Stimulated activated naive CD8-positive, alpha-beta T cell treated with anti-CD3 and anti-CD28 coated beads, Interleukin-15, Interleukin-2, amounts not matched to agents 100 U/mL and 50 U/mL, for 24 hours (primary cell): Measurements from ENCODE around the gene KDSR.
A peak's percentile ranks its signal among the peaks of the same experiment; 100 is the strongest.

Experiments
- ATAC-seq: fragments of 150-1000 bp; cut with Tn5 transposase; one replicate; pipeline ENCODE4 v1.10.0; 2021
- DNase-seq: peaks from one replicate; pipeline ENCODE4 v3.0.0; 2021

KDSR gene

GRCh38 chr18:63303547-63303946 is 63.5 kb downstream of the KDSR start:
- no peak for ATAC-seq
- no peak for DNase-seq

GRCh38 chr18:63302636-63303405 is 64.2 kb downstream of the KDSR start:
- ATAC-seq (peak; percentile 75), DNase-seq (no peak)

GRCh38 chr18:63302220-63302619 is 64.8 kb downstream of the KDSR start:
- ATAC-seq: no peak

GRCh38 chr18:63301434-63301833 is 65.6 kb downstream of the KDSR start:
- peak; percentile 41 for ATAC-seq
- DNase-seq: no peak

More at GRCh38 chr18:63302220-63302619, 64.8 kb downstream of the KDSR start:
- DNase-seq: no peak

- ATAC-seq (peak; percentile 58), DNase-seq (peak; percentile 44)
These were observed 66.9 kb downstream of the KDSR start for GRCh38 chr18:63299837-63300745.

- DNase-seq (peak; percentile 36), ATAC-seq (no peak)
These were observed 68.3 kb downstream of the KDSR start for GRCh38 chr18:63298400-63299365.

- ATAC-seq: no peak
These were observed 69.2 kb downstream of the KDSR start for GRCh38 chr18:63297687-63298399.

GRCh38 chr18:63293935-63294334 is 73.1 kb downstream of the KDSR start:
- DNase-seq: no peak

More at GRCh38 chr18:63297687-63298399, 69.2 kb downstream of the KDSR start:
- no peak for DNase-seq

GRCh38 chr18:63292831-63293683 is 73.9 kb downstream of the KDSR start:
- DNase-seq: peak; percentile 49

More at GRCh38 chr18:63293935-63294334, 73.1 kb downstream of the KDSR start:
- no peak for ATAC-seq

DNA sequence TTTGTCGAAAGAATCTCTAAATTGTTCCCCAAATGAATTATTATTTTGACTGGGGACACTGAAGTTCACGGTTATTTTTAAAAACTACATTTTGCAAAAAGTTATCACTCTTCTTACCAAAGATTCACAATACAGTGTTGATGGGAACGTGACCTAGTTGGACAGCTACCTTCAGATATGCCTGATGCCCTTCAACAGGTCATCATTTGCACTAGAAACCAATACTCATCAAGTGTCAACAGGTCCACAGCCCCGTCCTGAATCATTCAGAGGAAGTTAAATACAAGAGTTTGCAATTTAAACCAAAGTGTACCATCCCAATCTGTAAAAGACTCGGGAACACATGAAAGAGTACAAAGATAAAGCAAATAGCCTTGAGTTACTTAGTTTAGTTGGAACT is 75.7 kb downstream of the KDSR start:
- ATAC-seq: no peak

More at GRCh38 chr18:63292831-63293683, 73.9 kb downstream of the KDSR start:
- ATAC-seq: peak; percentile 70

GRCh38 chr18:63290821-63291200 is 76.2 kb downstream of the KDSR start:
- peak; percentile 75 for ATAC-seq
- DNase-seq: no peak

More for the DNA sequence above, 75.7 kb downstream of the KDSR start:
- no peak for DNase-seq

- peak; percentile 4 for ATAC-seq
These were observed 76.7 kb downstream of the KDSR start for GRCh38 chr18:63290166-63290820.

GRCh38 chr18:63288311-63288710 is 78.7 kb downstream of the KDSR start:
- DNase-seq (no peak), ATAC-seq (no peak)

More at GRCh38 chr18:63290166-63290820, 76.7 kb downstream of the KDSR start:
- no peak for DNase-seq

DNA sequence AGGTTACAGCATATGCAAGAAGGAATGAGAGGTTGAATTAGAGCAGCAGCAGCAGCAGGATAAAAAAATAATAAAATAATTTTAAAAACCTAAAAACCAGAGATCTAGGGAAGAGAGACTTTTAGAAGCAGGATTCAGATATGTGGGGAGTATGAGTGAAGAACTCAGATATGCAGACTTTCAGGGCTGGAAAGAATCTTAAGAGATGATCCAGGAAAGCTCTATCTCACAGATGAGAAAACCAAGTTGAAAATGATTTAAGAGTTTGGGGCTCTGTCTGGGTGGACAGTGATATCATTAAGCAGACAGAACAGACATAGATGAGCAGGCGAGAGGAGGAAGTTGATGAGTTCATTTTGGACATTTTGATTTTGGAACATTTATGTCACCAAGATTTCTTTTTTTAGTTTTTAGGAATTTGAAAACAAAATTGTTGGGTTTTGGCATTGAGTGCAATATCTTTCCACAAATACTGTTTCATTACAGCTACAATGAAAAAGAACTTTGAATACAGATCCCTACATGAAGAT is 79.2 kb downstream of the KDSR start:
- DNase-seq (no peak), ATAC-seq (no peak)

DNA sequence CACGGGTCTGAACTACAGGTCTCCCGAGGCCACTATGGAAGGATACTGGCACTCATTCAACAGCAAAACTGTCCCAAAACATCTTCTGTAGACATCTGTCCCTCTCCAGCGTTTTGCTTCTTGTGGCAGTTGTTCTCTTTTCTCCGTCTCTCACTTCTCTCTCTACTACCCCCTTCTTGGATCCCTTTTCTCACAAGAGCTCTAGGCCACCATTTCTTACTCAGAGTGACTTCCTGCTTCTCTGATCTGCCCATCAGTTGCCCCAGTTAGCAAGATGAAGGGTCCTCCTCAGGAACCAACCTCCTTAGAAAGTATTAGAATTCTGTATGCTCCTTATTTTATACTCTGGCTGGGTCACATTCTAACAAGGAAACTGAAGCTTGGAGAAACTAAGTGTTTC is 80.1 kb downstream of the KDSR start:
- no peak for ATAC-seq
- DNase-seq: no peak

DNA sequence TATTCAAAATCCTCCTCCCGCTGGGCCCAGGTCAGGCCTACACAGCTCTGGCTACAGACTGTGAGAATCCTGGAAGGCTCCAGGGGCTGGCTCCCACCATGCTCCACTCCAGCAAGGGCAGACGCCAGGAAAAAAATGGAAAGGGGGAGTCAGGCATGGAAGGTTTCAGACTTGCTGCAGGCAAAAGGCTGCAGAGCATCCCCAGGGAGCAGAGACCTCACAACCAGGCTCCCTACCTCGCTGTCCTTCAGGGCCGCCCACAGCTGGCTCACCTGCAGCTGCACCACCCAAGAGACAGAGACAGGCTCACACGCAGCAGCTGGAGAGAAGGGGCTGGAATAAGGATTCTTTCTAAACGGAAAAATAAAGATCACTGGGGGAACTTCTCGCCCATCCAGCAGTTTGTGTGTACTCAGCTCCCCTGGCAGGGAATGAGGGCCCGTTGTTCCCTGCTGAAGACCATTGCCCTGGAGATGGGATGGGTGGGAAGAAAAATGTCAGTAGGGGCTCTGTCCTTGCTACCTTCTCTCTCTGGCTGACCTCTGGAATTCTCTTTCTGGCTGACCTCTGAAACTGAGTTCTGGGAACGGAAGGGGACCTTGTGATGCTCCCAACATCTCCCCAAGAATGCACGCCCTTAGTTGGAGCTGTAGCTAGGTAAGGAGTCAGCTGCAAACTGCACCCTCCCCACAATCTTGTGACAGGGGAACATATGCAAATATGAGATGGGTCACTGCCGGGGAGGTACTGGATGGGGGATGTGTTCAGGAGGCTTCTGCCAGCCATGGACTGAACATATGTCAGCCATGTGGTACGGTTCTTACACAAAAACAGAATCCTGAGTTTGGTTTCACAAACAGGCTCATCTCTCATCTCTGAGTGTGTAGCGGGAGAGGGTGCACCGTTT is 81.9 kb downstream of the KDSR start:
- ATAC-seq (peak; percentile 62), DNase-seq (no peak)

- no peak for DNase-seq
- ATAC-seq: no peak
These were observed 82.7 kb downstream of the KDSR start for GRCh38 chr18:63284173-63284799.
